HG02973 (cell line): ENCODE results near the gene LINGO1.

Experiments
- ATAC-seq: cut with Tn5 transposase; IDR thresholded peaks from one replicate; pipeline ENCODE4 v1.9.1; 2021; ENCODE audit warnings: moderate library complexity; ENCODE audit not compliant: unreplicated experiment

The LINGO1 gene

GRCh38 chr15:77617476-77618230 is 15.1 kb downstream of the LINGO1 start:
- ATAC-seq: no peak

DNA sequence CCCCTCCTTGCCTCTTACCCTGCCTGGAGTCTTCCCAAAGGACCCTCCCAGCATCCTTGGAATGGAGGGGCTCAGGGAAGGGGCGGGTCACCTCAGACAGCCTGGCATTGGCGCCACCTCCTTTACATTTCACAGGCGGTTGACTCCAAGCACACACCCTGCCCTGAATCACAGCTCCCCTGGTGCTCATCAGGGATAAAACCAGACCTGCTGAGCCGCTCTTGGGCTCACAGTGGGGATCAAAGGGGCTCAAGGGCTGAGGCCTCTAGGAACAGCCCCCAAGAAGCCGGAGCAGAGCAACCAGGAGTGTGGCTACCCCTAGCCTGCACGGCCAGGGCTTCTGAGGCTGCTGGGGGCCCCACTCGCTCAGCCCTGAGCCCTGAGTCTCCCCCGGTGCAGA is 16.6 kb downstream of the LINGO1 start:
- ATAC-seq: no peak

DNA sequence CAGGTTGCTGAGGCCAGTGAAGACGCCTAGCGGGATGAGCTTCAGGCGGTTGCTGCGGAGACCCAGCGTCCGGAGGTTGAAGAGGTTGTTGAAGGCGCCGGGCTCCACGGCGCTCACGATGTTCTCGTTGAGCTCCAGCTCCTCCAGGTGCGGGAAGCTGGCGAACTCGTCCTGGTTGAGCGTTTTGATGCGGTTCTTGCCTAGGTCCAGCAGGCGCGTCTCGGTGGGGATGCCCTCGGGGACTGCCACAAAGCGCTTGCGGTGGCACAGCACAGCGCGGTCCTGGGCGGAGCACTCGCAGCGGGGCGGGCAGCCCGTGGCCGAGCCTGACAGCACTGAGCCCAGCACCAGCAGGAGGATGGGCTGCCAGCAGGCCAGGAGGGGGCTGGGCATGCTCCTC is 17.2 kb downstream of the LINGO1 start:
- no peak for ATAC-seq

GRCh38 chr15:77614251-77614806 is 18.4 kb downstream of the LINGO1 start:
- ATAC-seq: no peak

DNA sequence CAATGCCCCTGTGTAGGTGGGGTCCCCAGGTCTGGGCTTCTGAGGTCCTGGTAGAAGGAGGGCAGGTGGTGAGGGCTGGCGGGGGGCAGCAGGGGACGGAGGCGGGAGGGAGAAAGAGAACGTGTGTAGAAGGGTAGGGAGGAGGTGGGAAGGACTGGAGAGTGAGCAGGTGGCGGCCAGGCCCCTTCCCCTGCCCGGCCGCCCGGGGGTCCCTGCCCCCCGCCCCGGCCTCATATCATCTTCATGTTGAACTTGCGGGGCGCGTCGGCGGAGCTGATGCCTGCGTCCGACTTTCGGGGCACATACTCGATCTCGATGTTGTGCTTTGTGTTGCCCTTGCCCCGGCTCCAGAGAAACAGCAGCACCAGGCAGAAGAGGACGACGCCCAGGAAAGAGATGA is 18.9 kb downstream of the LINGO1 start:
- ATAC-seq: no peak

DNA sequence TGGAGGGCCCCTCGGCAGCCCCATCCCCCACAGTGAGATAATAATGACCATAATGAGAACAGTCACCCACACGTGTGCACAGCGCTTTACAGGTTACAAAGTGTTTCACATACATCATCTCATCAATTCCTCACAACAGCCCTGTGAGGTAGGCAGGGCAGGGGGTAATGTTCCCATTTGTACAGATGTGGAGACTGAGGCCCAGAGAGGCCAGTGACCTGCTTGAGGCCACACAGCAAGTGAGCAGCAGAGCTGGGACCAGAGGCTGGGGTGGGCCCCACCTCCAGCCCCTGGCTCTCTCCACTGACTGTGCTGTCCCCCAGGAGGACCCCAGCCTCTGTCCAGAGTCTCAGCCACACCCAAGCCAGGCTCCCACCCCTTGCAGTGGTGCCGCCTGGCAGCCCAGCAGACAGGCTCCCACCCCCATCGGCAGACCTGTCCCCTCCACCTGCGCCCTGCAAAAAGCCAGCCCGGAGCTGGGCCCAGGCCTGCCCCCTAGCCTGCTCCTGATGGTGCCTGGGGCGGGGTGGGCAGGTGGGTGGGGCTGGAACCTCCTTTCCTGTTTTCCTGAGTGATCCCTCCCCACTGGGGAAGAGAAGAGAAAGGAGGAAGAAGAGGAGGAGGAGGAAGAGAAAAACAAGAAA is 19.6 kb downstream of the LINGO1 start:
- ATAC-seq: no peak

DNA sequence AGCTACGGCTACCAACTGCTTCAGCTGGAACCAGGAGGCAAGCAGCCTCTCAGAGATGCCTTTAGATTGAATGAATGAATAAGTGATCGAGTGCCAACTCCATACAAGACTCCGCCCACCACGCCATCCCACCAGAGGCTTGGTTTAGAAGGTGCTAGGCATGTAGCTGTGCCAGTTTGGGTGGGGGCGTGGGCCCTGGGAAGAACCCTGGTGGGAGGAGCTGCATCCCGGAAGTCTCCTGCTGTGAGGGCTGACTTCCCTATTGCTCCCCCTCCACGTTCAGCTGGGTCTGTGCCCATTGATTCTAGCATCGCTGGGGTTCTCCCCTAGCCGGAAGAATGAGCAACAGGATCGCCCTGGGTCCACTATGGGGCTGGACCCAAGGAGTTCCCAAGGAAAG is 20.9 kb downstream of the LINGO1 start:
- ATAC-seq: no peak

DNA sequence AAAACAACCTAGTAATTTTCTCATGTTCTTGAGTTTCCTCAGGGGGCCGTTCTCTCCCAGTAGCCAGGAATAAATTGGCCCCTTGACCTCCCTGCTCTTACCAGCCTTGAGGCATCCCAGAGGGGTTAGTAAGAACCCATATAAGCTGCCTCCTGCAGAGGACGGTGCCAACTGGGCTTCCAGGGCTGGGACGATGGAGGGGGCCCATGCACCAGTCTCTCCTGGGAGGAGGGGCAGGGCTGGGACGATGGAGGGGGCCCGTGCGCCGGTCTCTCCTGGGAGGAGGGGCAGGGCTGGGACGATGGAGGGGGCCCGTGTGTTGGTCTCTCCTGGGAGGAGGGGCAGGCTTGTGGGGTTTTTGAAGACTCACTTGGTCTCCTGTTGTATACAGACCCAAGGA is 22.0 kb downstream of the LINGO1 start:
- ATAC-seq: no peak

DNA sequence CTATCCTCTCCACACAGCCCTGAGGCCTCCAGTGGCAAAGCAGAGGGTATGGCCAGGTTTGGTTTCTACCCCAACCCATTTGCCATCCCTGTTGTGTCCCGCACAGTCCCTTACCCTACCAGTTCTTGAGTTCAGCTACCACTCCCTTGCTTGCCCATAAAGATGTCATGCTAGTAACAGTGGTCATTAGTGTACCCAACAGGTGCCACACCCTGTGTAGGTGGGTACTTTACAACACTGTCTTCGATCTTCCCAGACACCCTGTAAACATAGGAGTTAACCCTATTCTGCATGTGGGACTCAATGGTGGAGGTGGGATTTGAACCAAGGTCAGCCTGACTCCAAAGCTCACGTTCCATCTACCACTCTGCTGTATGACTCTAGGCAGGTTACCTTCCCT is 23.2 kb downstream of the LINGO1 start:
- ATAC-seq: no peak

DNA sequence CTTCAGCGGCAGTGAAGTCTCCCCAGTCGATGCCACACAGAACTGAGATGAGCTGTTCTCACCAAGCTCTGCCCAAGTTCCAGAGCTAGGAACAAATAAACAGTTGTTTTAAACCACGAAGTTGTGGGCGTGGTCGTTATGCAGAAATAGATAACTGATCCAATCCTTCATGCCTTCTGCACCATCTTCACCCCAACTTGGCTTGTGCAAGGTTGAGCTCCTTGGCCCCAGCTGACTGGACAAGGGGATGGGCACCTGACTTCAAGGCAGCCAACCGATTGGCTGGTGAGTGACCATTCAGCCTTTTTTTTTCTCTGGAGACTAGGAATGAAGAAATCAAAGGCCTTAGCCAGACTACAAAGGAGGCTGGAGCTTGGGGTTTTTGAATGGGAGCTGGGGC is 23.9 kb downstream of the LINGO1 start:
- ATAC-seq: no peak

DNA sequence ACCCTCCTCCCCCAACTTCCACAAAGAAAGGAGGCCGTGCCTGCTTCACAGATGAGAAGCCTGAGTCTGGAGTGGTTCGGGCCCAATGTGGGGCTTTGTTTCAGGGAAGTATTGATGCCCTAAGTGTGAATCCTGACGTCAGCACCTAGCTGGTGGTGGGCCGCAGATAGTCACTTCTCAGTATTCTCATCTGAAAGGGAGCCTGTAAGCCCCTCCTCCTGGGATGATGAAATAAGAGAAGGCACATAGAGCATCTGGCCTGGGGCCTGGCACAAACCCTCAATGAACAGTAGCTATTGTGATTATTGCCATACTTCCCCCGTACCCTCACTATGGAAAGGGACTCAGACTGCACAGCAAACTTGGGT is 24.8 kb downstream of the LINGO1 start:
- no peak for ATAC-seq

DNA sequence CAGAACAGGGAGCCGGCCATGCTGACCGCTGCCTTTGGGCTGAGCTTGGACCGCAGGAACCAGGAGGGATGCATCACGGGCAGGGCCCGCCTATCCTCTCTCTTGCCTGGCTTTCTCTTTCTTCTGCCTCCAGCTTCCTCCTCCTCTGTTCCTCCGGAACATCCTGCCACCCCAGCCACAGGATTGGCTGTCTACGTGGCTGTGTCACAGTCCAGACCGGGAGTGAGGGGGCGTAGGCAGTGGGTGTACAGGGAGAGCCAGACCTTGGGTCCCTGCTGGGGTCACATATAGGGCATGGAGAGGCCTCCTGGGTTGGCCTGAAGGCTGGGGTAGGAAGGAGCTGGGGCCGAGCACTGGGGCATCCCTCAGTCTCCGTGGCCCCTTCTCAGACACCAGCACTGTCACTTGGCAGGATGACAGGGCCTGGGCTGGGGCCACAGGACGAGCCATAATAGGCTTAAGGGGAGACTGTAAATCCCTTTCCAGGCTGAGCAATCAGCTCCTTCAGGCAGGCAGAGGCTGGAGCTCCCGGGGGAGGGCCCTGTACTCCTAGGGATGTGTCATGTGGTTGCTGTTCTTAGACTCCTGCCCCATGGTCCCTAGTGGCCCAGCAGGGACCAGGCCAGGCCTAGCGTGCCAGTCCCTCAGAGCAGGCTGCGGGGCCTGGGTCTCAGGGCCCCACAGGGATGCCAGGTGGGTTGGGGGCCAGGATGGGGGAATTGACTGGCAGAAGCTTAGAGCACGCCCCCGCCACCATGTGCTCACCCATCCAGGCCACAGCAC is 25.4 kb downstream of the LINGO1 start:
- ATAC-seq: no peak

DNA sequence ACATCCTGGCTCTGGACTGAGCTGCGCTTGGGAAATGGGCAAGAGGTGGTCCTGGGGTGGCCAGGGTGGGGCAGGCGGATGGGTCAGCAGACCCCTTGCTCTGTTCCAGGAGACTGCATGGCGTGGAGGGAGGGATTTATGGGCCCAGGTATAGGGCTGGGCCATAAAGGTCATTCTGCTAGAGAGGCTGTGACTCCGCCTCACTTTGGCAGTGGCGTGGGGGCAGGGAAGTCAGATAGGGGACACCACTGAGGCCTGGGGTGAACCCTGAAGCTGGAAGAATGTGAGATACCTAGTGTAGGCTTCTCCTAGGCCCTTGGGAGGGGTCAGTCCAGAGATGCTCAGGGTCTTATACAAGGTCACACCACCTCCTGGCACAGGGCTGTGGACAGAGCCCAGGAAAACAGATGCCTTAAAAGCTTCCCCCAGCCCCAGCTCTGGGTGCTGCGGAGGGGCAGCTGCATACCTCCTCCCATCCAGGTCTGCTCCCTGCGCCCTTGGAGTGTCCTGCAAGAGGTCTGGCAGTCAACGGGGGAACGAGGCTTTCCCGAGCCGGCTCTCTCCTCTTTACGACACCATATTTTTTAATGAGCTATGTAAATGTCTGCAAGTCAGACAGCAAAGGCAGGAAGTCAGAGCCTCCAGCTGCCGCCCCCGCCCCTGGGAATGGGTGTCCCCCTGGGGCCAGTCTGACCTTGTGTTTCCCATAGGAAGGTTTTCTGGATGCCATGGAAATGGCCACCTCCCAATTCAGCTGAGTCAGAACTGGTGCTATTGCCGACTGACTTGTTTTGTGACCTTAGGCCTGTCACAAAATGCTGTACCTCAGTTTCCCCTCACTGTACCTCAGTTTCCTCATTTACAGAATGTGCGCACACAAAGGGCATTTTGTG is 26.3 kb downstream of the LINGO1 start:
- ATAC-seq: no peak

- no peak for ATAC-seq
Measured at GRCh38 chr15:77605547-77605946, 27.2 kb downstream of the LINGO1 start.

DNA sequence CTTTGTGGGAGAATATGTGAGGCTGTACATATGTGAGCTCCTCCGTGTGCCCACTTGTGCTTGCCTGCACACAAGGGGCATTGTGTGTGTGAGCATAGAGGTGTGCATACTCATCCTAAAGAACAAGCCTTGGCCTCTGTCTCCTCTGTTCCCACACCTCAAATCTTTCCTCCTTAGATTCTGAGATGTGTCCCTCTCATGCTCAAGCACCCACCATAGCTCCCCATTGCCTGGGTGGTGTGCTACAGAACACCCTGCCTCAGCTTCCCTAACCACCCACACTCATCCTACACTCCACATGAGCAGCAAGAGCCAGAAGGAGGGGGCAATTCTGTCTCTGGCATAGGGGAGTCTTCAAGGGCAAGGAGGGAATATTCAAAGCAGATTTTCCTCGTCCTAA is 27.7 kb downstream of the LINGO1 start:
- ATAC-seq: no peak

DNA sequence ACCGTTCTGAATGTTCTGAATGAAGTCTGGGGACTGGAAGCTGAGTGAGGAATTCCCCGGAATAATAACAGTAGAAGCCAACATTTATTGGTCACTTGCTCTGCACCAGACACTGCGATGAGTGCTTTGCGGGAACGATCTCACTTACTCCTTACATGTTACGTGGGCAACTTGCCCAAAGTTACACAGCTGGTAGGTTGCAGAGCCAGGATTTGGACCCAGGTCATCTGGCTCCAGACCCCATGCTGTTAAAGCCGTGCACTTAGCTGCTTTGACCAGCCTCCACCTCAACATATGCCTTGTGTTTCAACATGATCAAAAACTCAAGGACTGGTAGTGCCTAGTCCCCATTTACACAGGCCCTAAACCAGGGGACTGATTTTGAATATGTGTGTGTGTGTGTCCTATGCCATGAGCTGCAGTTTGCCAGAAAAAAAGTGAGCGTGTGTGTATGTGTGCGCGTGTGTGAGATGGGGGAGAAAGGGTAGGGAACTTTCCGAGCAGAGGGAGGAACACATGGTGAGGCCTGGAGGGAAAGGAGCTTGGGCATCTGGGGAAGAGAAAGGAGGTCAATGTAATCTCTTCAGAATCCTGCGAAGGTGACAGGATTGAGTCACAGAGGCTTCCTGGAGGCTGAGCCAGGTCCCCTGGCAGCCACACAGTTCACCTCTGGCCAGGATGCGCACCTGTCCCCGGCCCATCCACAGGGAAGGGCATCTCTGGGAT is 28.9 kb downstream of the LINGO1 start:
- ATAC-seq: no peak

- ATAC-seq: no peak
Measured at GRCh38 chr15:77602800-77603199, 29.9 kb downstream of the LINGO1 start.

DNA sequence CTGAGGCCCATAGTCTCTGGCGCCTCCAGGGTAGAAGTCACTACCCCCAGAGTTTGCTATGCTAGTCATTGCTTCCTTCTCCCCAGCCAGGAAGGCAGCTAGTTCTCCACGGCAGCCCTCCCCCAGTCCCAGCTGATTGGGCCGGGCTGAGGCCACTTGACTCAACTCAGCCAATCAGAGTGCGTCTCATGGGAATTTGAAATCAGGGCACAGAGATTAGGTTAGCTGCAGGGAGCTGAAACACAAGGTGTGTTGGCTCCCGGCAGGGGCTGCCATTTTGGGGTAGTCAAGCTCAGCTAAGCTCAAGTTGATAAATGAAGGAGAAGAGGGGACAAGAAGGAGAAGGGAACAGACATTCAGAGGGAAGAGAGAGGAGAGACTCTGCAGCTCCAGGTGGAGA is 32.8 kb downstream of the LINGO1 start:
- no peak for ATAC-seq

- ATAC-seq: no peak
Measured at GRCh38 chr15:77599357-77599756, 33.4 kb downstream of the LINGO1 start.

- no peak for ATAC-seq
Measured at GRCh38 chr15:77598644-77599043, 34.1 kb downstream of the LINGO1 start.
